ENCODE data around the gene KPNA4. TPM values are rescaled to one million over a fixed set of nuclear protein-coding genes. Genes with fewer than 3 reads are reported as not detected.
"Not testable (repeated sequence)": the region's sequence is repeated elsewhere in the genome, so short reads cannot be mapped to it uniquely, and the experiment has no call there.

KPNA4 gene
- total RNA-seq, 2 donors from 2014 or later, result 53.2 to 91.6 TPM

- intact Hi-C loops (cut with DNase I), result no loop called here
- DNase-seq (ENCODE audit: low spot score), result no peak
Measured at GRCh38 chr3:160464321-160464720, 101.0 kb downstream of the KPNA4 start.

- intact Hi-C loops (cut with DNase I), result no loop called here
- no peak for DNase-seq (ENCODE audit: low spot score)
Measured at GRCh38 chr3:160460033-160460432, 105.3 kb downstream of the KPNA4 start.

GRCh38 chr3:160459450-160459970, 105.9 kb downstream of the KPNA4 start:
- intact Hi-C loops (cut with DNase I), result no loop called here
- DNase-seq (ENCODE audit: low spot score), result no peak

GRCh38 chr3:160458151-160458550, 107.2 kb downstream of the KPNA4 start:
- intact Hi-C loops (cut with DNase I), result no loop called here

GRCh38 chr3:160455846-160456245, 109.5 kb downstream of the KPNA4 start:
- intact Hi-C loops (cut with DNase I), result no loop called here
- DNase-seq (ENCODE audit: low spot score), result no peak

More at GRCh38 chr3:160458151-160458550, 107.2 kb downstream of the KPNA4 start:
- no peak for DNase-seq (ENCODE audit: low spot score)

GRCh38 chr3:160454995-160455394, 110.4 kb downstream of the KPNA4 start:
- DNase-seq (ENCODE audit: low spot score), result no peak
- intact Hi-C loops (cut with DNase I), result no loop called here

- DNase-seq (ENCODE audit: low spot score); intact Hi-C loops (cut with DNase I): not testable (repeated sequence)
Measured at GRCh38 chr3:160452251-160452650, 113.1 kb downstream of the KPNA4 start.

- DNase-seq (ENCODE audit: low spot score), result no peak
- intact Hi-C loops (cut with DNase I), result no loop called here
Measured at GRCh38 chr3:160451602-160452001, 113.8 kb downstream of the KPNA4 start.

- intact Hi-C loops (cut with DNase I), result no loop called here
Measured at GRCh38 chr3:160450846-160451245, 114.5 kb downstream of the KPNA4 start.

GRCh38 chr3:160449636-160450598, 115.5 kb downstream of the KPNA4 start, which contains the start of gene TRIM59:
Gene TRIM59 (minus strand): TSS chr3:160449786. CDS start chr3:160439183, 10,603 bp downstream.
- intact Hi-C loops (cut with DNase I), result no loop called here
- peak; percentile 96 for DNase-seq (ENCODE audit: low spot score)

More at GRCh38 chr3:160450846-160451245, 114.5 kb downstream of the KPNA4 start:
- no peak for DNase-seq (ENCODE audit: low spot score)

- no peak for DNase-seq (ENCODE audit: low spot score)
- intact Hi-C loops (cut with DNase I), result no loop called here
Measured at GRCh38 chr3:160448845-160449635, 116.3 kb downstream of the KPNA4 start.

GRCh38 chr3:160447544-160447943, 117.8 kb downstream of the KPNA4 start:
- DNase-seq (ENCODE audit: low spot score), result no peak
- intact Hi-C loops (cut with DNase I), result no loop called here

GRCh38 chr3:160446522-160447056, 118.8 kb downstream of the KPNA4 start:
- intact Hi-C loops (cut with DNase I), result no loop called here
- DNase-seq (ENCODE audit: low spot score), result no peak

- no peak for DNase-seq (ENCODE audit: low spot score)
- intact Hi-C loops (cut with DNase I), result no loop called here
Measured at GRCh38 chr3:160445854-160446253, 119.5 kb downstream of the KPNA4 start.

Other genes starting within 250 kb of the KPNA4 start
- gene IFT80, start 166.3 kb downstream of the KPNA4 start, total RNA-seq, result 10 to 100 TPM; 19.4 to 20.0 TPM
- 10 to 100 TPM; 21.5 to 23.2 TPM for gene SMC4, start 165.9 kb downstream of the KPNA4 start, total RNA-seq
- 1 to 10 TPM in 1 of 2 donors, under 1 TPM in 1; 0.97 to 2.4 TPM for gene TRIM59, start 115.8 kb downstream of the KPNA4 start, total RNA-seq
- not detected for gene ARL14, start 111.6 kb upstream of the KPNA4 start, total RNA-seq
- 10 to 100 TPM; 12.3 to 13.0 TPM for gene PPM1L, start 190.7 kb upstream of the KPNA4 start, total RNA-seq